Measurements from ENCODE around the gene TCF7. TPM values are rescaled to one million over a fixed set of nuclear protein-coding genes. Genes with fewer than 3 reads are reported as not detected.

The TCF7 gene
- total RNA-seq, 2 experiments from 2014 or later, result 24.4 to 25.6 TPM

GRCh38 chr5:134103397-134103796, 11.1 kb upstream of the TCF7 start:
- ChIA-PET POLR2A (no interaction called here), CTCF (interaction anchor here (1.0 to 3.7 kb wide), 3 partner anchors 10 to 30 kb away, joined by 4 to 16 read pairs (median 8); no protein-coding TSS in a partner anchor)

- POLR2A ChIA-PET, result interaction anchor here (0.6 kb wide), 2 partner anchors 34 to 100 kb away, joined by 3 to 4 read pairs; no protein-coding TSS in a partner anchor
- CTCF ChIA-PET, result interaction anchor here (1.0 to 1.7 kb wide), 3 partner anchors 10 to 30 kb away, joined by 4 read pairs; no protein-coding TSS in a partner anchor
These were observed 10.4 kb upstream of the TCF7 start for GRCh38 chr5:134103998-134104654.

GRCh38 chr5:134106991-134107701, 7.3 kb upstream of the TCF7 start:
- CTCF ChIA-PET, result interaction anchor here (0.6 to 1.4 kb wide), 4 partner anchors 18 to 126 kb away, joined by 3 to 4 read pairs (median 3); no protein-coding TSS in a partner anchor
- POLR2A ChIA-PET, result no interaction called here

- ChIA-PET POLR2A (no interaction called here), CTCF (interaction anchor here (0.6 to 1.4 kb wide), 4 partner anchors 18 to 126 kb away, joined by 3 to 4 read pairs (median 3); no protein-coding TSS in a partner anchor)
These were observed 6.7 kb upstream of the TCF7 start for GRCh38 chr5:134107779-134108178.

- ChIA-PET CTCF (interaction anchor here (1.2 to 4.7 kb wide), 5 partner anchors 19 to 70 kb away, joined by 4 to 39 read pairs (median 12); no protein-coding TSS in a partner anchor), POLR2A (interaction anchor here (0.6 kb wide), 2 partner anchors 9 to 37 kb away, joined by 3 to 4 read pairs; no protein-coding TSS in a partner anchor)
These were observed 4.1 kb upstream of the TCF7 start for GRCh38 chr5:134110382-134110781.

- ChIA-PET CTCF (interaction anchor here (0.5 to 7.6 kb wide), 10 partner anchors 13 to 134 kb away, joined by 3 to 52 read pairs (median 4); no protein-coding TSS in a partner anchor), POLR2A (interaction anchor here (0.5 to 1.8 kb wide), 9 partner anchors 9 to 108 kb away, joined by 3 to 11 read pairs (median 4); no protein-coding TSS in a partner anchor)
These were observed 2.5 kb upstream of the TCF7 start for GRCh38 chr5:134111741-134112647.

- CTCF ChIA-PET, result interaction anchor here (0.9 to 7.6 kb wide), 5 partner anchors 12 to 73 kb away, joined by 3 to 52 read pairs (median 22); no protein-coding TSS in a partner anchor
- POLR2A ChIA-PET, result interaction anchor here (1.0 to 1.8 kb wide), 4 partner anchors 12 to 64 kb away, joined by 4 to 10 read pairs (median 5); no protein-coding TSS in a partner anchor
These were observed 1.6 kb upstream of the TCF7 start for GRCh38 chr5:134112726-134113362.

- POLR2A ChIA-PET, result interaction anchor here (1.0 kb wide), 1 partner anchor 14 kb away, joined by 5 read pairs; no protein-coding TSS in a partner anchor
- CTCF ChIA-PET, result interaction anchor here (2.0 to 7.6 kb wide), 4 partner anchors 12 to 74 kb away, joined by 4 to 52 read pairs (median 30); no protein-coding TSS in a partner anchor
These were observed 1.1 kb upstream of the TCF7 start for GRCh38 chr5:134113363-134113889.

GRCh38 chr5:134114886-134115805, 665 bp downstream of the TCF7 start:
- ChIA-PET CTCF (interaction anchor here (0.5 to 7.6 kb wide), 6 partner anchors 10 to 104 kb away, joined by 3 to 52 read pairs (median 4); no protein-coding TSS in a partner anchor), POLR2A (interaction anchor here (1.3 to 1.6 kb wide), 2 partner anchors 10 to 44 kb away, joined by 6 to 11 read pairs; no protein-coding TSS in a partner anchor)

GRCh38 chr5:134115806-134116175, 1.3 kb downstream of the TCF7 start:
- CTCF ChIA-PET, result interaction anchor here (1.2 to 7.6 kb wide), 2 partner anchors 9 to 76 kb away, joined by 4 to 52 read pairs; no protein-coding TSS in a partner anchor

GRCh38 chr5:134116286-134116685, 1.8 kb downstream of the TCF7 start:
- CTCF ChIA-PET, result interaction anchor here (1.2 to 7.6 kb wide), 2 partner anchors 9 to 77 kb away, joined by 4 to 52 read pairs; no protein-coding TSS in a partner anchor
- POLR2A ChIA-PET, result interaction anchor here (1.3 kb wide), 1 partner anchor 9 kb away, joined by 6 read pairs; no protein-coding TSS in a partner anchor

More at GRCh38 chr5:134115806-134116175, 1.3 kb downstream of the TCF7 start:
- POLR2A ChIA-PET, result interaction anchor here (1.3 to 1.6 kb wide), 2 partner anchors 10 to 45 kb away, joined by 6 to 11 read pairs; no protein-coding TSS in a partner anchor

- CTCF ChIA-PET, result interaction anchor here (0.6 to 7.6 kb wide), 6 partner anchors 8 to 621 kb away, joined by 3 to 52 read pairs (median 6); no protein-coding TSS in a partner anchor
- POLR2A ChIA-PET, result no interaction called here
These were observed 2.6 kb downstream of the TCF7 start for GRCh38 chr5:134116789-134117761.

GRCh38 chr5:134118212-134118835, 3.8 kb downstream of the TCF7 start:
- CTCF ChIA-PET, result interaction anchor here (0.6 to 7.6 kb wide), 9 partner anchors 7 to 620 kb away, joined by 3 to 52 read pairs (median 4); no protein-coding TSS in a partner anchor

GRCh38 chr5:134119720-134120119, 5.2 kb downstream of the TCF7 start:
- CTCF ChIA-PET, result interaction anchor here (0.7 to 4.2 kb wide), 8 partner anchors 12 to 80 kb away, joined by 3 to 16 read pairs (median 4); no protein-coding TSS in a partner anchor
- POLR2A ChIA-PET, result interaction anchor here (0.6 to 1.9 kb wide), 5 partner anchors 8 to 585 kb away, joined by 3 to 12 read pairs (median 5); partner anchors contain the start of gene VDAC1

More at GRCh38 chr5:134118212-134118835, 3.8 kb downstream of the TCF7 start:
- POLR2A ChIA-PET, result interaction anchor here (0.7 to 1.8 kb wide), 3 partner anchors 11 to 23 kb away, joined by 3 to 12 read pairs (median 5); no protein-coding TSS in a partner anchor
